ENCODE data around the gene SLC37A2. TPM values are rescaled to one million over a fixed set of nuclear protein-coding genes. Genes with fewer than 3 reads are reported as not detected.

The SLC37A2 gene
- total and polyA plus RNA-seq, 2 experiments from 2014 or later = 2.8 to 3.9 TPM

DNA sequence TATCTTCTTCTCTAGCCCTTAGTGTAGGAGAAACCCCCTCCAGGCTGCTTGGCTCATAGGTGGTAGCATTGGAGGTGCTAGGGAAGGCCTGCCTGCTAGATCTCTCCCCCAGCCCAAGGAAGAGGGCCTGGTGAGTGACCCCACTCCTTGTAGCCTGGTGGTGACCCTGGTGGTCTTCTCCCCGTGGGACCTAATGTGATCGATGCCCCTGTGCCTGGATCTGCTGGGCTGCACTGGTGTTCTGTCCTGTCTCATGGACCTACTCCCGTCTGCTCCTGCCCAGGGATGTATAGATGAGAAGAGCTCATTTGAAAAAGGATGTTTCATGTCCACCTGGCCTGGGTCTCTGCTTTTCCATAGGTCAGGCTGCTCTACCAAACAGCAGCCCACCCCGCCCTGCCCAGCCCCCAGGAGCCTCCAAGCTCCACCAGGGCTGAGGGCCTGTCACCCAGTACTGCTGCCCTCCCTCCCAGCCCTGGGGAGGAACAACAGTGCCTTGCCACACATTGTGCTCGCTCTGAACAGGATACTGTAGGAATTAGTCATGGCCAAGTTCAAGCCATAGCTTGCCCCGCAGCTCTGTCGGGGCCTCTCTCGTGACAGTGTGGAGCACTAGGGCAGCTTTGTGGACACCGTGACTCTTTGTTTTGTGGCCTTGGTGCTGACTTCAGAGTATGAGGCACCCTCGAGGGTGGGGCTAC is 19.7 kb downstream of the SLC37A2 start:
- WGBS (ENCODE audit: low lambda C conversion rate, missing lambda C conversion rate) = 59% methylated on average over 10 of the region's 10 CpGs
- no peaks in the 10 kb centered on the region for H3K9me3 ChIP-seq (ENCODE audit: low read depth)
- no peak for TF ChIP-seq EZH2 (IDR thresholded peaks at IDR 0.05; ENCODE audit: borderline replicate concordance)
- TF ChIP-seq EZH2phosphoT487 (IDR thresholded peaks at IDR 0.05; ENCODE audit: low read depth, severe bottlenecking, unreplicated experiment) = no peak
- TF ChIP-seq, protein P1, sequence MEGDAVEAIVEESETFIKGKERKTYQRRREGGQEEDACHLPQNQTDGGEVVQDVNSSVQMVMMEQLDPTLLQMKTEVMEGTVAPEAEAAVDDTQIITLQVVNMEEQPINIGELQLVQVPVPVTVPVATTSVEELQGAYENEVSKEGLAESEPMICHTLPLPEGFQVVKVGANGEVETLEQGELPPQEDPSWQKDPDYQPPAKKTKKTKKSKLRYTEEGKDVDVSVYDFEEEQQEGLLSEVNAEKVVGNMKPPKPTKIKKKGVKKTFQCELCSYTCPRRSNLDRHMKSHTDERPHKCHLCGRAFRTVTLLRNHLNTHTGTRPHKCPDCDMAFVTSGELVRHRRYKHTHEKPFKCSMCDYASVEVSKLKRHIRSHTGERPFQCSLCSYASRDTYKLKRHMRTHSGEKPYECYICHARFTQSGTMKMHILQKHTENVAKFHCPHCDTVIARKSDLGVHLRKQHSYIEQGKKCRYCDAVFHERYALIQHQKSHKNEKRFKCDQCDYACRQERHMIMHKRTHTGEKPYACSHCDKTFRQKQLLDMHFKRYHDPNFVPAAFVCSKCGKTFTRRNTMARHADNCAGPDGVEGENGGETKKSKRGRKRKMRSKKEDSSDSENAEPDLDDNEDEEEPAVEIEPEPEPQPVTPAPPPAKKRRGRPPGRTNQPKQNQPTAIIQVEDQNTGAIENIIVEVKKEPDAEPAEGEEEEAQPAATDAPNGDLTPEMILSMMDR (IDR thresholded peaks at IDR 0.05; ENCODE audit: poor library complexity) = no peak
- H3K79me2 ChIP-seq = no peaks in the 10 kb centered on the region
- no peaks in the 10 kb centered on the region for H4K20me1 ChIP-seq (ENCODE audit: insufficient read depth, poor library complexity, severe bottlenecking)
- no peaks in the 10 kb centered on the region for H3K4me1 ChIP-seq (ENCODE audit: insufficient read depth)
- H3K4me3 ChIP-seq = no peak overlapping the region
- no peaks in the 10 kb centered on the region for H3K36me3 ChIP-seq (replicated peaks; ENCODE audit: insufficient read depth, low read depth)
- peak; percentile 72 for DNase-seq (ENCODE audit: low spot score)
- no peak overlapping the region for H2AFZ ChIP-seq
- H3K27ac ChIP-seq = peak overlapping the region; percentile 71
- H3K27me3 ChIP-seq = no peaks in the 10 kb centered on the region
- no peaks in the 10 kb centered on the region for H3K9me2 ChIP-seq (replicated peaks; ENCODE audit: insufficient read depth)
- H3K4me2 ChIP-seq = no peak overlapping the region

DNA sequence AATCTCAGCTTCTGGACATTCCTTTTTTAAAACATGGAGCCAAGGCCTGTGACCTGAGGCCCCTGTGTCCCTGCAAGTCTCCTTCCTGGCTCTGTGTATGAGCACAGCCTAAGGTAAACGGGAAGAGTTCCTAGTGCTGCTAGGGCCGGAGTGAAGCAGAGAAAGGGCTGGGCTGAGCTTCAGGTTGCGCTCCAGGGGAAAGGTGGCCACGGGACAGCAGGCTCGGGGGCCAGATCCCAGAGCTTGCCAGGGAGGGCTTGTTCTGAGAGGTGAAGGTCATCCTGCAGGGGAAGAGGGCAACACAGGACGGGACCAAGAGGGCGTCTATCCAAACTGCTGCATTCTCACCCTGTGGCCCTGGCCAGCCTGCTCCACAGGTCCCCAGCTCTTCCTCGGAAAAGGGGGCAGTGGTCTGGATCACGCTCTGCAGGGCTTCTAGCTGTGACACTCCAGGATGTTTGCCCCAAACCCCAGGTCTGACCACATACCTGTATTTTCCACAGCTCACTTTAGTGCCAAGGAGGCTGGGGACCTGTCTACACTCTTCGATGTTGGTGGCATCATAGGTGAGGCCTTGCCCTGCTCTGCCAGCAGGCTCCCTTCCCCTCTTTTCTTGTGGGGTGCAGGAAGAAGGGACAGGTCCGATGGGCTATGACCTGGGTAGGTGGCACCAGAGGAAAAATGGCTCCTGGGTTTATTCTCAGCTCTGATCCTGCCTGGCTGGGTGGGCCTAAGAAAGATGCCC is 20.4 kb downstream of the SLC37A2 start:
- Histone ChIP-seq H3K4me1 (ENCODE audit: insufficient read depth) (no peaks in the 10 kb centered on the region), H4K20me1 (ENCODE audit: insufficient read depth, poor library complexity, severe bottlenecking) (no peaks in the 10 kb centered on the region), H3K9me3 (ENCODE audit: low read depth) (no peaks in the 10 kb centered on the region), H3K4me2 (no peak overlapping the region), H2AFZ (no peak overlapping the region), H3K4me3 (no peak overlapping the region), H3K79me2 (no peaks in the 10 kb centered on the region), H3K27me3 (no peaks in the 10 kb centered on the region), H3K9me2 (replicated peaks; ENCODE audit: insufficient read depth) (no peaks in the 10 kb centered on the region), H3K36me3 (replicated peaks; ENCODE audit: insufficient read depth, low read depth) (no peaks in the 10 kb centered on the region), H3K27ac (peak overlapping the region; percentile 71)
- TF ChIP-seq, protein P1 (IDR thresholded peaks at IDR 0.05; ENCODE audit: poor library complexity) = no peak
- no peak for TF ChIP-seq EZH2 (IDR thresholded peaks at IDR 0.05; ENCODE audit: borderline replicate concordance)
- no peak for TF ChIP-seq EZH2phosphoT487 (IDR thresholded peaks at IDR 0.05; ENCODE audit: low read depth, severe bottlenecking, unreplicated experiment)
- WGBS (ENCODE audit: low lambda C conversion rate, missing lambda C conversion rate) = 77% methylated on average over 11 of the region's 11 CpGs
- DNase-seq (ENCODE audit: low spot score) = no peak

DNA sequence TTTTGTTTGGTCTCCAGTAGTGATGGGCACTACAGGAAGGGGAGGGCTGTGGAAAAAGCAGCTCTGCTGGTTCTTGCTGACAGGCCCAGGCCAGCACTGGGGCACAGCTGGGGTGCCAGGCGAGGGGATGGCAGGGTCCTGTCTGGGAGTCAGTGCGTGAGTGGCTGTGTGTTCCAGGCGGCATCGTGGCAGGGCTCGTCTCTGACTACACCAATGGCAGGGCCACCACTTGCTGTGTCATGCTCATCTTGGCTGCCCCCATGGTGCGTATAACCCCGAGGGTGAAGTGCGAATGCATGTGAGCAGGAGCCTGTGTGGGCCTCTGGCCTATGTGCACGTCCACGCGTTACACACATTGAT is 20.9 kb downstream of the SLC37A2 start:
- Histone ChIP-seq H3K9me2 (replicated peaks; ENCODE audit: insufficient read depth) (no peaks in the 10 kb centered on the region), H3K79me2 (no peaks in the 10 kb centered on the region), H3K4me3 (no peak overlapping the region), H2AFZ (no peak overlapping the region), H3K36me3 (replicated peaks; ENCODE audit: insufficient read depth, low read depth) (no peaks in the 10 kb centered on the region), H3K4me1 (ENCODE audit: insufficient read depth) (no peaks in the 10 kb centered on the region), H3K4me2 (no peak overlapping the region), H3K27ac (no peak overlapping the region), H3K9me3 (ENCODE audit: low read depth) (no peaks in the 10 kb centered on the region), H4K20me1 (ENCODE audit: insufficient read depth, poor library complexity, severe bottlenecking) (no peaks in the 10 kb centered on the region), H3K27me3 (no peaks in the 10 kb centered on the region)
- DNase-seq (ENCODE audit: low spot score) = no peak
- 95% methylated on average over 11 of the region's 11 CpGs for WGBS (ENCODE audit: low lambda C conversion rate, missing lambda C conversion rate)
- TF ChIP-seq EZH2phosphoT487 (IDR thresholded peaks at IDR 0.05; ENCODE audit: low read depth, severe bottlenecking, unreplicated experiment) (no peak), EZH2 (IDR thresholded peaks at IDR 0.05; ENCODE audit: borderline replicate concordance) (no peak)
- TF ChIP-seq, protein P1 (IDR thresholded peaks at IDR 0.05; ENCODE audit: poor library complexity) = no peak
